ELR (cell line): Measurements from ENCODE around the gene KLHL25.

Experiments
- DNase-seq: peaks from one replicate; pipeline ENCODE4 v3.0.0-alpha.2; 2015; ENCODE audit warnings: low read depth

Gene KLHL25

DNA sequence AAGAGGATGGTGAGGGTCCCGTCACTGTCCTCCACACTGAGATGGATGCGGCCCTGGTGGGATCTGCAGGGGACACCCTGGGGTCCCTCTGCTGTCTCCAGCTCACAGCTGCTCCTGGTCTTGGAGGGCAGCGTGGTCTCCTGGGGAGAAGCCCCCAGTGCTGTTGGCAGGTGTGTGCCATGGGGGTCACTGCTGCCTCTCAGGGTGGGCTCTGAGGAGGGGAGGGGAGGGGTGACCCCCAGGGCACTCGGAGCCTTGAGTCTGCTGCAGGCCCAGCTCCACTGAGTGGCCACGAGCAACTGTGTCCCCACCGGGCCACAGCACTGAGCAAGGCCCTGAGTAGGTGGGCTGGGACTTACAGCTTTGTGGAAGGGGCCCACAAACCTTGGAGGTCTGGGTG lies 34.7 kb downstream of the KLHL25 start:
- no peak for DNase-seq

DNA sequence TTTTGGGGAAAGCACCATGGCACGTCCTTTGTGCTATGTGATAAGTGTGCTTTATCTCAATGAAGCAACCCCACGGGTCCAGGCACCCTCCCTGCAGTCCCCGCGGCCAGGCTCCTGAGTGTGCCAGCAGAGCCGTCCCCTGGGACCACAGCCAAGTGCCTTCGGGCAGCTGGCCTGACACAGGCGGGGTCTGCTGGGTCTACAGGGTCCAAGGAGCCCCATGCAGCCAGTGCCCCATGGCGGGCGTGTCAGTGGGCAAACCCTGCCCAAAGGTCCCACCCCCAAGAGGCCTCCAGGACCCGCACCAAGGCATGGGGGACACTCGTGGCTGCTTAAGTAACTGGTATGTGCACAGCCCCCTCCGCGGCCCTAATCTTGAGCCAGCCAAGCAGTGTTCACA lies 35.3 kb downstream of the KLHL25 start:
- no peak for DNase-seq

DNA sequence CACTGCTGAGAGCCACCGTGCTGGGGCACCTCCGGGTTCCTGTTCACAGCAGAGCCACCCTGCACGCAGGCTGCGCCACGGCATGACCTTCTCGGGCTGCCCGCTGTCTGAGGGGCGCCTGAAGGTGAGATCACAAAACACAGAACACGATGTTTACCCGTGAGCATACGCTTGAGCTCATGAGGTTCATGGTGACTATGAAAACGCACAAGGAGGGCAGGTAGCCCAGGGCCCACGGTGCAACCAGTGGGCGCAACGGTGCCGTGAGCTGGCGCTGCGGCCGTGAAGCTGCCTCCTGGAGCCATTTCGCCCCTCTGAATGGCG lies 36.1 kb downstream of the KLHL25 start:
- DNase-seq = no peak

DNA sequence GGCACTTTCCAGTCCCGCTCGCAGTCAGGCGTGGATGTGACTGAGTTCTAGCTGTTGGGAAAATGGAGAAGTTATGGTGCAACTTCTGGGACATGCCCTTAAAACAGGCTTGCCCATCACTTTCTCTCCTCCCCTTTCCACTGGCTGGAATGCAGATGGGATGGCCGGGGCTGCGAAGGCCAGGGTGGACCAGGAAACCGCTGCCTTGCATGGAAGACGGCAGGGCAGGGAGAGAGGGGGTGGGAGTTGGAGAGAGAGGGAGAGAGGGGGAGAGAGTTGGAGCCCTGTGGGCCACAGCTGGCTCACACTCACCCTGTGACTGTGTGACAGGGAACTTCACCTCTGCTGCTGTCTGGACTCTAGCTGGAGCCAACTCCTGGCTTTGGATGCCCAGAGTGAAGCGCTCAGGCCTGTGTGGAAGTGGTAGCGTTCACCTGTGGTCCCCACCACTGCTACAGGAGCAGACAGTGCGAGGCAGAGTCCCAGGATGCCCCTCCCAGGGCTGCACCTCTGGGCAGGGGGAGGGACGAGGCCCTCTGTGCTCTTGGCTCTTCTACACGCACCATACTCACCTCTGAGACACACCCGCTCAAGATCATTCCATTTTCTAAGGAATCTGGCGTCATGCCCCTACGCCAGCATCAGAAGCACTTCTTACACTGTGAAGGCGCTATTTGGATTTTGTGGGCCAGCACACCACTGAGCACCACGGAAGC lies 36.6 kb downstream of the KLHL25 start:
- DNase-seq = no peak

DNA sequence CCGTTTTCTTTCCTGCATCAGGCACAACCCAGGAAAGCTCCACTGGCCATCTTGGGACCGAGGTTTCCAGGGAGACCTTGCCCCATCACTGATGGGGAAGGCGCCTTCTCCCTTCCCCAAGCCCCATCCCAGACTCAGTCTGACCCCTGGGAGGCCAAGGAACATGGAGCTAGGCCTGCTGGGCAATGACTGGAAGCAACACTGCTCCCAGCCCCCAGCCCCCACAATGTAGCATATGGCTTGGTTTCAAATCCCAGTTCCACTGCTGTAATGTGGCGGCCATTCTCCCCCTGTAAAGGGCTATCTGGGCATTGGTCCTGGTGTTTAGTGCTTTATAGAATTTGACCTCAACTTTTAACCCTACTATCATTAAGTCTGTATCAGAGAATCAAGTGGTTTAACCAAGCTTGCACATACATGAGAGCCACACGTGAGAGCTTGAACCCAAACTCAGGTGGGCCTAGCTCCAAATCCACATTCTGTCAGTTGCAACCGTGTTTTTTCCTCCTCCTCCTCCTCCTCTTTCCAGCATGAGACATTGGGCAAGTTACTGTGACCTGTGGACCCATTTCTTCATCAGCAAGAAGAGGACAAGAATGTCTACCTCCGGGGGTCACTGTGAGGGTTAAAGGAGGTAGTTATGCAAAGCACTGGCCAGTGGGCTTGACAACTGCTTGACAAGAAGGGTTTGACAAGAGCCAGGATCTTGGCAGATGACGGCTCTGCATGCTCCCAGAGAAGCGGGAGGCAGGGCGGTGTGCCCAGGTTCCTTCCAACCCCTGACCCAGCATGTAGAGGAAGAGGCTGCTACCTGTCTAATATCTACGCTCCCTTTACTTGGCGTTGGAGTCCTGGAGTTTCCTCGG lies 37.4 kb downstream of the KLHL25 start:
- DNase-seq = no peak

DNA sequence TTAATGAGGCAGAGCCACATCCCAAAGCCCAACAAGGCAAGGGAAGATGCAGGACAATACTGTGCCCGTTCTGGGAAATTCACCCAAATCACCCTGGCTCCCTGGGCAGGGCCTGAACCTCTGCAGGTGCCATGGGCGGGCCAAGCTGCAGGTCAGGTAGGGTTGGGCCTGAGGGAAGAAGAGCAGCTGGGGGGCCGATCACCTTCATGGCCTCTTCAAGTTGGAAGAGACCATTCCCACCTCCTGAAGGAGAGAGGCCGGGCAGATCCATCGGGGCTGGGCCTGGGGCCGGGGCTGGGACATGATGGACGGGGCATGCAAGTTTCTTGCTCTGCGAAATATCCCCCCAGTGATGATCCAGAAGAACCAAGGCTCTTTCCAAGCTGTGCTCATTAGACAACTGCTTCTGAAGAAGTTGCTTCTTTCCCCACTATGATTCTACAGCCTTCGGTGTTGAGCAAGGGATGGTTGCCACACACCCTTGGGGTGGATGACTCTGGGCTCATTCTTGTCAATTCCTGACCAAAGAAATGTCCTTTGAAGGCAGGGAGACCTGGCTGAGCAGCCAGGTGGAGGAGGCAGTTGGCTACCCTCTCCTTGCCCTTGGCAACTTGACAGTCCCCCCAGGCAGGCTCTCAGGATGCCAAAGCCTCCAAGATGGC lies 38.2 kb downstream of the KLHL25 start:
- DNase-seq = no peak

DNA sequence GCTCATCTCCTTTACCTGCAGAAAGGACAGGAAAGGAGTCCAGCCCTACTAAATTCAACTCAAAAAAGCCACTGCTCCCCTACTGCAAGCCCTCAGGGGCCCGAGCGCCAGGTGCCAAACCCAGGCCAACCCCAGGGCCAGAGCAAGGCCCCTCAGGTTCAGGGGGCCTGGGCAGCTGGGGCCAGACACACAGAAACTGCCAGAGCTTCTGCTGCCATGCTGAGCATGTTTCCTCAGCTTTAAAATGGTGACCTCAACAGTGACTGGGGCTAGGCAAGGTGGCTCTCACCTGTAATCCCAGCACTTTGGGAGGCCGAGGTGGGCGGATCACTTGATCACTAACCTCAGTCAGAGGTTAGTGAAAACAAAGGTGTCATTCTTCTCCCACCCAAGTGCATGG lies 38.8 kb downstream of the KLHL25 start:
- no peak for DNase-seq

DNA sequence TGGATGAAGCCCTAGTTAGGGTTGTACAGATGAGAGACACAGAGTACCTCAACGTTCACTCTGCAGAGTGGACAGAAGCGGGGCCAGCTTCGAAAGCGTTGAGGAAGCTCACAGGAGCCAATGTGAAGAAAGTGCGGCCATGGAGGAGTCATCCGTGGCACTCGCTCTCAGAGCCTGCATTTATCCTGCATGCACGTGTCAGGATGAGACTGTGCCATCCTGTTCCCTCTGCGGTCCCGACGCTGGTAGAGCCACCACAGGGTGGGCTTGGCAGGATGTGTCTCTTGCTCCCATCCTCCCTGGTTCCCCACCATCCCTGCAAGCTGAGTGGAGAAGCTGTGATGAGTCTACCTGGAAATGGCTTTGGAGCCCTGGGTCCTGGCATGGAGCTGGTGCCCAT lies 39.3 kb downstream of the KLHL25 start:
- no peak for DNase-seq

DNA sequence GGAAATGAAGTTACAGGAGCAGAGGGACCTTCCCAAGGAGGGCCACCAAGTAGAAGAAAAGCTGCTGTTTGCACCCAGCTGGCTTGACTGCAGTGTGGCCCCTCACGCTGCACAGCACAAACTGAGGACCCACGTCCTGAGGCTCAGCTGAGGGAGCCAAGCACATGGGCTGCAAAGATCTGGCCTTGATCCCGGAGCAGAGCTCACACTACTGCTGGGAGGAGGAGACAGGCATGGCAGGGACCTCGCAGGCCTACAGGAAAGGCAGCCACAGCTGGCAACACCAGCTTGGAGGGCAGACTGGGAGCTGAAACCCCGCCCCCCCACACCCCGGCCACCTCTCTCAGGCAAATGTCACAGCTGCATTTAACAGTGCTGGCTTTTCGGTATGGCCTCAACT lies 39.7 kb downstream of the KLHL25 start:
- DNase-seq = no peak

DNA sequence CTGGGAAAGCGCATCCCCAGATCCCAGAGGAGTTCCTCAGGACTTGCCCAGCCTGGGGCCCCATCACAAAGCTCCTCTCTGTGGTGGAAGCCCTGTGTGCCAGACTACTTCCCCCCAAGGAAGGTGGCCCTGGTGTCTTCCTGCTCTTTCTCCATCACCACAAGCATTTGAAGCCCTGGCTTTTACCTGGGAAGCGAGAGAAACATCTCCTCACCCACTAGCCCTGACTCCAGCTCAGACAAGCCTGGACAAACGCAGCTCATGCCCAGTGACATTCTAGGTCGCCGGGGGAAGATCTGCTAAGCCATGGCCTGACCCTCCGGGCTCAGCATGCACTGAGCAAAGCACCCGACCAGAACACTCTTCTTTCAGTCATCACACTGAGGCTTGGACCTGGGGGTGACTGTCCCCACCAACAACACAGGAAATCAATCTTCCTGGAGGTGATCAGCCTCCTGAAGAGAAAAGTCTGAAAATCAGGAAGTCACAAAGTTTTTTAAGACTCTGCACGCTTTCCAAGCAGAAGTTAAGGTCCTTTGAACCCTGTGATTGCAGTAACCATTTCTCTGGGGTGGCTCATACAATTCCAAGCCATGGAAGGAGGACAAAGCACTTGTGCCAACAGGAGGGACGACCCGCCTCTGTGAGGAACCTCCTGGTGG lies 40.8 kb downstream of the KLHL25 start:
- DNase-seq = no peak

DNA sequence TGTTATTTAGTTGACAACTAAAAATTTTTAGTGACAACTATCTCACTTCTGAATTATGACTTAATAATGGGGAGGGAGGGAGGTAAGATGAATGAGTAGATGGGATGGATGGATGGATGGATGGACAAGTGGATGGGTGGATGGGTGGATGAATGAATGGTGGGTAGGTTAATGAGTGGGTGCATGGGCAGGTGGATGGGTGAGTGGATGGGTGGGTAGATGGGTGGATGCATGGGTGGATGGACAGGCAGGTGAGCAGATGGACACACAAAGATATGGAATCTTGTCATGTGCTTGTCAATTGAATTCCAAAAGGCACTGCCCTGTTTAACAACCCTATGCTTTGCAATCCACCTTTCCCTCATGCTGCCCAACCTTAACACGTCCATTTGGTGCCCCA lies 41.5 kb downstream of the KLHL25 start:
- DNase-seq = no peak

DNA sequence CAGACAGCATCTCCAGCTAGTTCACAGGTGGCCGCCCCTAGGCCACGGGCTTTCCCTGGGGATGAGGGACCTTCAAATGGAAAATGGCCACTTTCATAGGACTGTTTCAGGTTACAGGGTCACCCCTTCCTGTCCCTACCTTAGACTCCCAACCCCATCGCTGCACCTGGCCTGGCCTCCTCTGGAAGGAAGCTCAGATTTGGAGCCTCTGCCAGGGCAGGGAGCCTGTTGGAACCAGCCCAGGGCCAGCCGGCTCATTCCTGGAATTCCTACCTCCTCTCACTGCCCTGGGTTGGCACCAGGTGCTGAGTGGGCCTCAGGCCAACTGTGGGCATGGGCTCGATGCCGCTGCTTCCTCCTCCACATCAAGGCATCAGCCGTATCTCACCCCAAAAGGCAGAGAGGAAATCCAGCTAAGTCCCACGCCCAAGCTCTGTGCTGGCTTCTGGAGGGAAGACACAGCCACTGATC lies 42.2 kb downstream of the KLHL25 start:
- no peak for DNase-seq

DNA sequence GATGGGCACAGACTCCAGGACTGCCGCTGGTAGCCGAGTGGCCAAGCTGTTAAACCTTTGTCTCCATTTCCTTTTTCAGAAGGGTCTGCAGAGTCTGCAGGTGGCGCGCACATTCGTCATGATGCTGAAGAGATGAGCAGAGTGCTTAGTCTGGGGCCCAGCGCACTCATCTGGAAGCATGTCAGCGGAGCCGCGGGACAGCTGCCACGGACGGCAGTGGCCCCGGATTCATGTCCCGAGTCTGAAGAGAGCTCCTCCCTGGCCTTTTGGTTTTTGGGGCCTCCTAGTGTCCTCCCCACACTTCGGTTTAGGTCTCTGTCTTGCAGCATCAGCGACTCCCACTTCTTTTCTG lies 42.6 kb downstream of the KLHL25 start:
- DNase-seq = no peak

DNA sequence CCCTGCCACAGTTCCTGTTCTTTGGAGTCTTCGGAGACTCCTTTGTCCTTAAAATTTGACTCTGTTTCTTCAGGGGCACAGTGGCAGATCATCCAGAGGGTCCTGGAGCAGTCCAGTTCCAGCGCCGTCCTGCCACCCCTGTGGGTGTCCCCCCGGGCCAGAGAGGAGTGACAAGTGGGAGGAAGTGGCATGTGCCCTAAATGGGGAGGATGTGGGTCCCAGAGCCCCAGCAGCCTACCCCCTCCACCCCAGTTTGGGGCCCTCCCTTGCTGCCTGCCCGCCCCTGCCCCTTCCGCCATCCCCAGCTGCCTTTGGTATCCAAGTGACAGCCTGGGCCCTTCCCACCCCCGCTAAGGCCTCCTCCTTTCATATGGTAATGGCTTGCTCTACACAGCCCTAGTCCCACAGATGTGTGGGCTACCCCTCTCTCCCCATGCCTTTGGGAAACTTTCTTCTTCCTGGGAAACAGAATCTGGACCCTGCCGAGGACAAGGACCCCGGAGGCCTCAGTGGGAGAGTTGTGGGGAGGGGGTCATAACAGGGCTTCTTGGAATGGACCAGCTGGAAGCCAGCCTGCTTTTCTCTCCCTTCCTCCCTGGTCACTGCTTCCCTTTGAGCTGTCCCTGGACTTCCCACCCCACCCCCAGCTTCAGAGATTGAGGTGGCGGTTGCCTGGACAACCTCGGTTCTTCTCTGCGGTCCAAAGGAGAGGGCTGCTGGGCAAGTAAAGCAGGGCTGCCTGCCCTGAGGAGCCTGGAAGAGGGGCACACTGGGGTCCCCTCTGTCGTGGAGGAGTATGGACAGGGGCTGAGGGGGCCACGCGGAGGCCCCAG lies 43.2 kb downstream of the KLHL25 start:
- DNase-seq = no peak

DNA sequence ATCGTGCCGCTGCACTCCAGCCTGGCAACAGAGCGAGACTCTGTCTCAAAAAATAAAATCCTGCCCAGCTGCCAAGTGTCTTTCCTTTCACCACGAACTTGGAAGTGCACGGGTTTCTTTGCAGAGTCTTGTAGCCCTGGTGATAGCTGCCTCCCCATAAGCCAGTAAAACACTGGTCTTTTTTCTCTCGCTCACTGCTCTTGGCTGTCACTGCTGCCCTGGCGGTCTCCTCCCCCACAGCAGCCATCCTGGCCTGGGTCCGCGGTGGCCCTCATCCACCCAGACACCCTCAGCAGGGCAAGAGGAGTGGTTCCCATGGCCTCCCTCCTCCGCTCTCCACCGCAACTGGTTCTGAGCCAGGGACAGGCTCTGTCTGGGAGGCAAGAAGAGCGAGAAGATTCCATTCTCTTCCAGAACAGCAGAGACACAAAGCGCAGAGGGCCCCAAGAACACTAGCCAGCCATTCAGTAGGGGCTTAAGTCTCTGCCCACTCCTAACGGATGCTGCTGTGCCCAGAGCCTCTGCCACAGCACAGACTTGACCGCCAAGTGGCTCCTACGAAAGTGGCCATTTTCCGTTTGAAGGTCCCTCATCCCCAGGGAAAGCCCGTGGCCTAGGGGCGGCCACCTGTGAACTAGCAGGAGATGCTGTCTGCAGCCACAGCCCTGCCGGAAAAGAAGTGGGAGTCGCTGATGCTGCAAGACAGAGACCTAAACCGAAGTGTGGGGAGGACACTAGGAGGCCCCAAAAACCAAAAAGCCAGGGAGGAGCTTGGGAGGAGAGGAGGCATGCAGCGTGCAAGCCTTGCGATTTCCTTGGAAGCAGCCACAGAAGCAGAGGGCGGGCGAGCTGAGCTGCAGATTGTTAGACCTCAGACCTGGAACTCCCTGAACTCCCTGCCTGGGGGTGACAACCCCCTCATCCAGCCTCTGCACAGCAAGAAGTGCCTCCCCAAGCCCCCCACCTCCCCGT lies 44.1 kb downstream of the KLHL25 start:
- no peak for DNase-seq

DNA sequence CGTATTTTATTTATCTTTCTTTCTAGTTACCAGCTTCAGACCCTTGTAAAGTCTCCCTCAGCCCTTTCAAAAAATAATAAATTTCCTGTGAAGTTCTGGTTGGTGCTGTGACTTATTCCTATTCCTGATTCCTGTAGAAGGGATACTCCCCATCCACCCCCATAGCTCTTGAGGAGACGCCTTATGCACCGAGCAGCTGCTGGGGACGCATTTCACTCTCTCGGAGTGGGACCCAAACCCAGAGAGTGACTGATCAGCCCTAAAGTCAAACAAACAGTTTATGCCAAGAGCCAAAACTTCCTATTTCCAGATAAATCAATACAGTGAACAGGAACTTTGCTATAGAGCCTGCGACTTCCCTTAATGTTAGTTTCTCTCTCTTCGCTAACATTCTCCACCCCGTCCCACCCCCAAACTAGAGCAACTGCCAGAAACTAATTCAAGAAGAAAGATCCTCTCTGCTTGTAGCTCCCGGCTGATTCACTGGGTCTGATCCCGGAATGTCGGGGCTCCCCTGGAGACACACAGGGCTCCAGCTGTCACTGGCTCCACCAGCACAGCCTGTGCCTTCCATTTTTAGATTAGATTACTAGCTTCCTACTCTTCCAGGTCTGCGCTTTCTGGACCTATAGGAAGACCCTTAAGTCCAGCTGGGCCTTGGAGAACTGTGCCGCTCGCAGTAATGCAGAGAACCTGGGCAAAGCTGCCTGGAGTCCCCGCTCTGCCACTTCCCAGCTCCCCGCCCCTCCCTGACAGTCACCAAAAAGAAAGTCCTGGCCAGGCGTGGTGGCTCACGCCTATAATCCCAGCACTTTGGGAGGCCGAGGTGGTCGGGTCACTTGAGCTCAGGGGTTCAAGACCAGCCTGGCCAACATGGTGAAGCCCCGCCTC lies 45.2 kb downstream of the KLHL25 start:
- DNase-seq = no peak

DNA sequence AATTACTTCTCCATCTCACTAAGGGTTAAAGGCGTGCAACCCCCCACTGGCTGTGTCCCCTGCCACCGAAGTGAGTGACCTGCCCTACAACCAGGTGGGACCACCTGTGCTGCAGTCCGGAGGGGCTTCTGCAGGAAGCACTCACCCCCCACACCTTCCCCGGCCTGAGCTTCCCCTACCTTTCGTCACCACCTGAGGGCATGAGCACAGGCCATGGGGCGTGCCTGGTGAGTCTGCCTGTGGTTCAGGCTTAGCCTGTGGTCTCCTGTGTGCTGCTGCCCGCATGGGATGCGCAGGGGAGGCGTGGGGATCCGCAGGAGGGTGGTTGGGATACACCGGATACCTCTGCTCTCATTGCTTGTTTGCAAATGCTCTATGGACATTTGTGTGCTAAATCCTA lies 46.0 kb downstream of the KLHL25 start:
- no peak for DNase-seq

DNA sequence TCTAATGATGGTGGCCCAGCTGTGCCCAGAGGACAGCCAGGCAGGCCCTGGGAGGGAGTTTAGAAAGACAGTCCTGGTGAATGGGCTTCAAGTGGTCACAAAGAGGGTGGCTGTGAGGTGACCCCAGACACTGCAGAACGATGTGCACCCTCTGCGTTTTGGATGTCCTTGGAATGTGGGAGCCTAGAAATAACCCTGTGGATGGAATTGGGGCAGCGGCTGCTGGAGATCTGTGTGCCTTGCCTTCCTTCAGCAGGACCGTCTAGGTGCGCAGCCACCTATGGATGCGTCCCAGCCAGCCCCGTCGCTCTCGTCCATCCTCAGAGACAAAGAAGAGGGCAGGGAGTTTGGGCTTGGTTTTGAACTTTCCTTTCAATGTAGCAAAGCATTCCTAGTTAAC lies 46.5 kb downstream of the KLHL25 start:
- no peak for DNase-seq

DNA sequence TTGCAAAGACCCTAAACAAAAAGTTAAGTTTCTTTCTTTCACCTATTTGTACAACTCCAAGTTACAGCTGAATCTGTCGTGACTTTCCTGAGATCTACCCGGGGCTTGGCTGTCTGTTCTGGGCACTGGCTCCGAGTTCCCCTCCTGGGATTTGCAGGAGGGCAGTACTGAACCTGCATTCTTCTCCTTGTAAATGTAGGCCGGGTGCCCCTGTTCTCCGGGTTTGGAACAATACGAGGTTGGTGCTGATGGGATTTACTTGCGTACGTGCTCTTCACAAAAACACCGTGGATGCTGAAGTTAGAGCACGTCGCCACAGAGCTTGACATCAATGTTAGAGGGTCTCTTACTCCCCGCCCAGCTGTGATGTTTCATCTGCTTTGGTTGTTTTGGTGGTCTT lies 48.1 kb downstream of the KLHL25 start:
- DNase-seq = no peak
